GM03348 (cell line): ENCODE measurements around the gene DMXL2.
A peak's percentile ranks its signal among the peaks of the same experiment; 100 is the strongest.
"Not testable (repeated sequence)": the region's sequence is repeated elsewhere in the genome, so short reads cannot be mapped to it uniquely, and the experiment has no call there.

Source experiments
- DNase-seq: peaks from one replicate; pipeline ENCODE4 v3.0.0; 2012; ENCODE audit warnings: low spot score

DMXL2 gene

DNA sequence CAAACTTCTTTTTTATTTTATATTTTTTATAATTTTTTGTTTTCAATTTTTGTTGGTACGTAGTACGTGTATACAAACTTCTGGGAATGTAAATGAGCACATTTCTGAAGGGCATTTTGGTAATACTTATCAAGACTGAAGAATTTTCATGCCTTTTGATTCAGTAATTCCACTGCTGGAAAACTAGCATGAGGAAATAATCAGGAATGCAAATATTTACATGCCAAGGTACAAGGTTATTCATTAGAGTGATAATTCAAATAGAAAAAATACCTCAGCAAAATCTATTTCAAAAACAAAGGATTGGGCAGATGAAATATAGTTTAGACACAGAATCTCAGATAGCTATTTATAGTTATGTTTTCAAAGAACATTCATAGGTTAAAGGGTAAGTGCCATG, 128.7 kb downstream of the DMXL2 start:
- DNase-seq, result no peak

DNA sequence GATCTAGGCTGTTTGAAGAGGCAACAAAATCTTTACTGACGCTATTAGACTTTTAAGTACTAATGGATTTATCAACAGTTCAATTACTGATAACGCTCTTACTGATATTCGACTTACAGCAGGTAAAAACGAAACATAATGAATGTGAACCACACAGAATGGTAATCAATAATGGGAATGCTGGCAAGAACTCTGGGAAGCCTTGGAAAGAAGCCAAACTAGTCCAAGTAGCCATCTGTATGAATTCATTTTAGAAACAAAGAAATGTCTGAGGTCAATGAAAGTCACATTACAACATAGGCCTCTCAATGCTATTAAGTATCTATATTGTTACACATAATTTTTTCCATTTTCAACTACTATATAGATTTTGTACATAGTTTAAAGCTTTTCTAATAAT, 130.0 kb downstream of the DMXL2 start:
- DNase-seq, result no peak

DNA sequence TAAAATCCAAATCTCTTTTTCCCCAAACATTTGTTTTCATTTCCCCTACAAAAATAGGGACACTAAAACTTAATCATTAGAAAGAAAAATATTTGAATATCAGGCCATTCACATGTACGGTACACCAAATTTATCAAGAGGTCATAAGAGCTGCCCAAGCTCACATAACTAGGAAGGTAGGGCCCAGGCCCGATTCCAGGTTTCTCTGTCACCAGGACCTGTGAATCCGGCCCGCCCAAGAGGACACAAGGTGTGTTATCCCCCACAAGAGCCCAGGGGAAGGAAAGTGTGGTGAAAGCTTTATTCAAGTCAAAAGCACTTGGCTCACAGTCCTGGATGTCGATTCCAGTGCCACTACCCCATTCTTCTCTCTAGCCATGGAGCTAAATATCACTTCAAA, 130.6 kb downstream of the DMXL2 start:
- no peak for DNase-seq

DNA sequence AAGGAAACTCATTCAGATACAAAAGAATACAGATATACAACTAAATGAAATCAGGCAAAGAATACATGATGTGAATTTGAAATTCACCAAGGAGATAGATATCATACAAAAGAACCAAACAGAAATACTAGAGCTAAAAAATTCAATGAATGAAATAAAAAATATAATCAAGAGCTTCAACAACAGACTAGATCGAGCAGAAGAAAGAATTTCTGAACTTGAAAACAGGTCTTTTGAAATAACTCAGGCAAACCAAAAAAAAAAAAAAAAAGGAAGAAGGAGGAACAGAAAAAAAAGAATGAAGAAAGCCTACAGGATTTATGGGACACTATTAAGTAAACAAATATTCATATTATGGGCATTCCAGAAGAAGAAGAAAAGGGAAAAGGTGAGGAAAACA, 137.8 kb downstream of the DMXL2 start:
- DNase-seq, result no peak

DNA sequence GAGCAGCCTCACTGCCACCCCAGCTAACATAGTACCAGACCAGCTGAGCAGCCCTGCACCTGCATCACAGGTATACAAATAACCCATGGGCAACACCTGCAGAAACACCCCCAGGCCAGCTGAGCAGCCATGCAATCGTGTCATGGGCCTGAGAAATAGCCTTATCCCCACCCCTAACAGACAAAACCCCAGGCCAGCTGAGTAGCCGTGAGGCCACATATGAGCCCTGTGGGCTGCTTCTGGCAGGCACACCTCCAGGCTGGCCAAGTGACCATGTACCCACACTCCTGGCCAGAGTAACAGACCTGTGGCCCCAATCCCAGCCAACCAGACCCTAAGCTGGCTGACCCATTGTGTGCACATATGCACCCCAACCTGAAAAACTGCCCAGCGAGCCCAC, 138.6 kb downstream of the DMXL2 start:
- no peak for DNase-seq

DNA sequence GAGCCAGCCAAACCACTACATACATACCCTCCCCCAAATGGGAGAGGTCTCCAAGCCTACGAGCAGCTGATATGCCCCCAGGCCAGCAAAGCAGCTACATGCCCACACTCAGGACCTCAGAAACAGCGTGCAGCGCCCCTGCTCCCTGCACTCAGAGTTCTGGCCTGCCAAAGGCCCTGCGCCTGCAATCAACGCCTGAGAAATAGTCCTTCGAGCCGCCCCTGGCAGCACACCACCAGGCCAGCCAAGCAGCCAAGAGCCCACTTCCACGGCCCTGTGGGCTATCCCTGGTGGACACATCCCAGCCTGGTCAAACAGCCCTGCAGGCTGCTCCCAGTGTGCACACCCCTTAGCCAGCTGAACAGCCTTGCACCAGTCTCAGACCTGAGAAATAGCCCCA, 139.1 kb downstream of the DMXL2 start:
- DNase-seq, result no peak

DNA sequence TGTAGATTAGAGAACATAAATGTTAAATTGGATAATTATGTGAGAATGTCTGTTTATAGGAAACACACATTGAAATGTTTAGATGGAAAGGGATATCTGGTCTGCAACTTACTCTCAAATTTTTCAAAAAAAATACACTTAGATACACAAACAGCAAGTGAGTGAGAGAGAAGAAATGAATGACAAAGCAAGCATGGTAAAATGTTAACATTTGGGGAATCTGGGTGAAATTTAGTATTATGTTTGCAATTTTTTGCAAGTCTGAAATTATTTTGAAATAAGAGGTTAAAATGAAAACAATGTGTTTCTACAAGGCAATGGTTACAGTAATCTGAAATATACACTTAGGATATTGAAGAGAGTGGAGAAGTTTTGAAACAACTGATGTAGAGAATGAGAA, 146.8 kb downstream of the DMXL2 start:
- DNase-seq, result no peak

DNA sequence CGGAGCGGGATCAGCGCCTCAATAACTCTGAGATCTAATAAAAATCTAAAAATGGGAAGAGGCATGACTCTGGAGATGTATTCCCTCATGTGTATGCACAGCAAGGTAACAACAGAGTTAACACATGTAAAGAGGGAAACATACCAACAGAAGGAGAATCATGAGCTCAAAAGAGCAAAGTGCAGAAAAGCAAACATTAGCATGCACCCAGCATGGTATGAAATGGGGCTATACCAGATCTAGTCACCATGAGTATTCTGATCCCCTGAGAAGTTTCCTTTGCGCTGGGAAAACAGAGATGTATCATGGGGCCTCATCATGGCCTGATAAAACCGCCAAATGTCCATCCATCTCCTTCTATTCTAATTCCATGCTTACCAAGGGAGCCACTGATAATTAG, 152.1 kb downstream of the DMXL2 start:
- no peak for DNase-seq

DNA sequence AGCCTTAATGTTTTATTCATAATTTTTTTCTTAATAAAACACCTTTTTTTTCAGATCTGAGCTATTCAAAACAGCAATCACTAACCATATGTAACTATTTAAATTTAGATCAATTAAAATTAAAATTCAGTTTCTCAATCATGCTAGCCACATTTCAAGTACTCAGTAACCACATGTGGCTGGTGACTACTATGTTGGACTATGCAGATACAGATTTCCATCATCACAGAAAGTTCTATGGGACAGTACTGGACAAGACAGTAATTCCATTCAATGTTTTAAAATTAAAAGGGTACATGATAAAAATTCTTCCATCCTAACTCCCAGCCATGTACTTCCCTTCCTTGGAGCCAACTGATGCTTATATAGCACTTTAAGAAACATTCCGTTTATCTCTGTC, 161.8 kb downstream of the DMXL2 start:
- peak; percentile 10 for DNase-seq

DNA sequence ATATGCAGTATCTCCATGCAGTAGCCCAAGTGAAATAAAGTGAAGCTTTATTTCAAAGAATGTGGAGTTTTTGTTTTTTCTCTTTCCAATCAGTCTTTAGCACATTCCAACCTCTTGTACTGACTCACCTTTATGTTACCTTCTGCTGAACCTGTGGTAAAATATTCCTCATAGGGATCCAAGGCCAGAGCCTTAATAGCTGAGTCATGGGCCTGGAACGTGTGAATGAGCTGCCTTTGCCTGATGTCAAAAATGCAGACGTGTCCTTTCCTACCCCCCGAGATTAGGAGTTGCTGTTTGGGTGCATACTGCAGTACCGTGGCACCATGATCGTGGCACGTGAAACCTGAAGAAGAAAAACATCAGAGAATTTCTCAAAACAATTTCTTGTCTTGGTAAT, 172.6 kb downstream of the DMXL2 start:
- DNase-seq, result no peak

DNA sequence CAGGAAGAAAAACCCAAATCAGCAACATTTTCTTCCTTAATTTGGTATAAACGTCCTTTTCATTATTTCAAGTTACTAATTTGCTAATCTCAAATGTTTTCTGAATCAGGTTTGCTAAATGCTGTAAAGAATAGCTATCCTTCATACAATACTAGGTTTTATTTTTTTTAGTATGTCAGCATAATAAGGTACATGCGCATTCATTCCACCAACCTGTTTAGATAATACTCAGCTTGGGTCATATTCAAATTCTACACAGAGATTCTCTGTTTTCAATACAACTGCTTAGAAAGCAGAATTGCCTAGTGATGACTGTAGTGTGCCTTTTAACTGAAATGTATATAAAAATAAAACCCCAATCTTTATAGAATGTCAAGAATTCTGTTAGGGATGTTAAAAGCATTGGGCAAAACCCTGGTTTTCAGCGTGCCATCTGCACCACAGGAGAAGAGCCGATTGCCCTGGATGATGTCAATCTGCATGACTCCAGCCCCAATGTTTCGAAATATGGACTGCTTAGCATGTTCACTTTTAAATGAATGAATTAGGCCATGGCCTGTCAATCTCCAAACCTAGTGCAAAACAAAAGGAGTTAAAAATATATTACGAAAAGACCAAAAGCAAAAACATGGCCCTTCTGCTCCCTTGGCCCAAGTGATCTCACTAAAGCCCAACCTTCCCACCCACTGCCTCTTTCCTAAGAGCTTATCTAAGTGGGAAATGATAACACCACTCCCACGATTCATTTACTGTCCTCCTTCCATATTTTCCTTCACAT, 173.8 kb downstream of the DMXL2 start:
- no peak for DNase-seq

DNA sequence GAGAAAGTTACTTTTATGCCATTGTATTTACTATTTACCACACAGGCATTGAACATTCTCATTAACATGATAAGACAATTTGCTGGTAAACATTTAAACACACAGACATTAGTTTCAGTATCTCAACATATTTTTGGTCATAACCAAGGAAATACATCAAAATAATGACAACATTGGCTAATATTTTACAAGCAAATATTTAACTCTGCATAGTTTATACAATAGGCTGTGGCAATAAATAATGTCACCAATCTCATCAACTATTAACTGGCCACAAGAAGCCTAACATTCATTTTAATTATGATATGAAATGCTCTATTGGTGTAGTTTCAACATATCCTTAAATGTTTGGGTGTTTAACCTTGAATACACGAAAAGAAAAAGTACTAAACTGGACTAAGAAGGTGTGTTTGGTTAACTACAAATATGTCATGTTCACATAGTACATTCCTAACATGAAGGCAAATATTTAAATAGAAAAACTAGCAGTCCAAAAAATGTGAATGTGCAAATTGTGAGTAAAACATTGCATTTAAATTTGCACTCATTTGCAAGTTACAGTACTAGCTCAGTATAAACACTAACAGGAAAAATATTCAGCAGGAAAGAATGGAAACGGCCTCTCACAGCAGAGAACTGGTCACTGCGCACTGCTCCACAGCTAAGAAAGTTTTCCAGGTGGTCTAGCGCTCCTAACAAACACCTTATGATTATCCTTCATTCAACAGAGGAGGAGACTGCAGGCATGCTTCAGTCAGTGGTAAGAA, 174.5 kb downstream of the DMXL2 start:
- DNase-seq, result no peak

DNA sequence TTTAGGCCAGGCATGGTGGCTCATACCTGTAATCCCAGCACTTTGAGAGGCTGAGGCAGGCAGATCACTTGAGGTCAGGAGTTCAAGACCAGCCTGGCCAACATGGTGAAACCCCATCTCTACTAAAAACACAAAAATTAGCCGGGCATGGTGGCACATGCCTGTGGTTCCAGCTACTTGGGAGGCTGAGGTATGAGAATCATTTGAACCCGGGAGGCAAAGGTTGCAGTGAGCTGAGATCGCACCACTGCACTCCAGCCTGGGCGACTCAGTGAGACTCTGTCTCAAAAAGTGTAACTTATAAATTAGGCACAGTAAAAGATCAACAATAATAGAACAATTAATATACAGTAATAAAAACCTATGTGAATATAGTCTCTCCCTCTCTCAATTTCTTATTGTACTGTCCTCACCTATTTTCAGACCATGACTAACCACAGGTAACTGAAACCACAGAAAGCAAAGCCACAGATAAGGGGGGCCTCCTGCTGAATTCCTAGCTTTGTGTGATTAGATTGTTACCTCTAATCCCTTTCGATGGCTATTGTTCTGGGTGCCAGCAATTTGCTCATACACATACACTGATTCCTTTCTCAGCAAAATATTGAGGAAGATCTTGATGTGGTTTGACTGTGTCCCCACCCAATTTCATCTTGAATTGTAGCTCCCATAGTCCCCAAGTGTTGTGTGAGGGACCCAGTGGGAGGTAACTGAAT, 176.4 kb downstream of the DMXL2 start:
- DNase-seq, result not testable (repeated sequence)

DNA sequence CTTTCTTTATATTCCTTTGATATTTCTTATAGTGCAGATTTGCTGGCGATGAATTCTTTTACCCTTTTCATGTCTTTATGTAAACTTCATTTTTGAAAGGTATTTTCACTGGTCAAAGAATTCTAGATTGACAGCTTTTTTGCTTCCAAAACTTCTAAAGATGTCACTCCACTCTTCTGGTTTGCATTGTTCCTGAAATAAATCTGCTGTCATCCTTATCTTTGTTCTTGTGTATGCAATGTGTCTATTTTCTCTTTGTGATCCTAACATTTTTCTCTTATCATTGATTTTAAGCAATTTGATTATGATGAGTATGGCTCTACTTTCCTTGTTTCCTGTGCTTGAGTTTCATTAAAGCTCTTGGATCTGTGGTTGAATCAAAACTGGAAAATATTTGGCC, 177.8 kb downstream of the DMXL2 start:
- no peak for DNase-seq

DNA sequence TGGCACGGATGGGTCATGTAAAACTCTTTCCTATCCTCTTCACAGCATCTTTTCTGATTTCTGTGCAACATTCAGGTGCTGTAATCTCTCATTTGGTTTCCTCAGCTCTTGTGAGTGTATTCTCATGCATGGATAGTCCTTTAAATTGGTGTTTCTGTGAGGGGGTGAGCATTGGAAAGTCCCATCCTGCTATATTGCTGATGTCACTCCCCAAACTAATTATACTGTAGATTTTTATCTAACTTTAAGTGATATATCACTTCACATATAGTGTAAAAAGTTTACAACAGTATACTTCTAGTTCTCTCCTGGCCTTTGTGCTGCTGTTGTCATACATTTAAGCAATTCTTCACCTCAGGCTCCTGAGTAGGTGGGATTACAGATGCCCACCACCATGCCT, 178.5 kb downstream of the DMXL2 start:
- DNase-seq, result no peak

DNA sequence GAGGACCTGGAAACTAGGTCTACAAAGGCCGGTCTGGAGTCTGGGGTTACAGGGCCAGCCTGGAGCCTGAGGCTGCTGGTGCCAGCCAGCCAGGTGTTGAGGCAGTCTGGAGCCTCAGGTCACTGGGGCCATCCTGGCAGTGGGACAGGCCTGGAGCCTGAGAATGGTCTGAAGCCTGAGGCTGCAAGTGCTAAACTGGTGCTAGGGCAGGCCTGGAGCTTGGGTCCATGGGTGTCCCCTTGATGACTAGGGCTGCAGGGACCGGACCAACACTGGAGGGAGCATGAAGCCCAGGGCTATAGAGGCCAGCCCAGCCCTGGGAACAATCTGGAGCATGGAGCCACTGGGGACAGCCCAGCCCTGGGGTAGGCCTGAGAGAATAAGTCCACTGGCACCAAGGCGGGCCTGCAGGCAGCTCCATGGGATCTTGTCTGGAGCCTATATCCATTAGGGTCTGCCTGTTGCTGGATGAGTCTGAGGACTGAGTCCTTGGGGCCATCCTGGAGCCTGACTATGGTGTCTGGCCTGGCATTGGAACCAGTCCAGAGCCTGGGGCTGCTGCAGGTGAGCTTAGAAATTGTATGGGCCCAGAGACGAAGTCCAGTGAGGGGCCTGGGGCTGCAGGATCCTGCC, 179.2 kb downstream of the DMXL2 start:
- DNase-seq, result no peak

DNA sequence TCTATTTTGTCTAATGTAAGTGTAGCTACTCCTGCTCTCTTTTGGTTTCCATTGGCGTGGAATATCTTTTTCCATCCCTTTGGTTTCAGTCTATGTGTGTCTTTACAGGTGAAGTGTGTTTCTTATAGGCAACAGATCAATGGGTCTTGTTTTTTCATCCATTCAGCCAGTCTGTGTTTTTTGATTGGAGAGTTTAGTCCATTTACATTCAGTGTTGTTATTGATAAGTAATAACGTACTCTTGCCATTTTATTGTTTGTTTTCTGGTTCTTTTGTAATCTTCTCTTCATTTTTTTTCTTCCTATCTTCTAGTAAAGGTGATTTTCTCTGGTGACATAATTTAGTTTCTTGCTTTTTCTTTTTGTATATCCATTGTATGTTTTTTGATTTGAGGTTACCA, 184.0 kb downstream of the DMXL2 start:
- no peak for DNase-seq

DNA sequence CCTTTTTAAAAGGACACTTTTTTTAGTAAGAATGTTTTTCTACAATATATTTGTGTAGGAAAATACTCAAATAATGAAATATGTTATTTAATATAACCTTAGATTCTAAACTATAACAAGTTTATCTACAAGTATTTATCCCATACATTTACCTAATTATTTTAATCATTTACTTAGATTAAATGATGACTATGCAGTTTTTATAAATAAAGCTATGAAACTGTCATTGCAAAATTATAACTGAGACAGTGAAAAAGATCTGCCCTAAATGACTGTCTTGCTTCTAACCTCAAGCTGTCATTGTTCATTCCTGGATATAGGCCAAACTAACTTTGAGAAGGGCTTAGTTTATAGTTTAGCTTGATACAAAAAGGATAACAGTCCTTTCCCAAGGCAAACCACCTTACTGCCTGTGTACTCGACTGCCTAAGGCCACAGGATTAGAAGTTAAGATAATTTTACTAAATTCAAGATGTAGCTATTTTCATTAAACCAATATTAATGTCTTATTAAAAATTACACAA, 197.0 kb downstream of the DMXL2 start:
- no peak for DNase-seq

DNA sequence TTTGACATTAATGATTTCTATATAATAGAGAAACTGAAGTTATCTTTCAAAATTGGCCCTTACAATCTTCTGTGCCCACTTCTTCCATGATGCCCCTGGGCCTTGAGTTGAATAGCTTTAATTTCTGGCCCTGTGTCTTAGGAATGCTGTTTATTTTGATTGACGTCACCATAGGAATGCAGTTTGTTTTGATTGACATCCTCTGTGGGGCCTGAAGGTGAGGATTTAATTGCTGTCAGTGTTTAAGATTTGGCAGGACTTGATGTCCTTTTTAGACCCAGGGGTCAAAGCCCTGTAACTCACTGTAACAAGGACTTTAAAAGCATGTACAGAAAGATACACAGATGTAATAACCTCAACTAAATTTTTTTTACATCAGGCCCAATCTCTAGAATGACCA, 197.8 kb downstream of the DMXL2 start:
- no peak for DNase-seq

DNA sequence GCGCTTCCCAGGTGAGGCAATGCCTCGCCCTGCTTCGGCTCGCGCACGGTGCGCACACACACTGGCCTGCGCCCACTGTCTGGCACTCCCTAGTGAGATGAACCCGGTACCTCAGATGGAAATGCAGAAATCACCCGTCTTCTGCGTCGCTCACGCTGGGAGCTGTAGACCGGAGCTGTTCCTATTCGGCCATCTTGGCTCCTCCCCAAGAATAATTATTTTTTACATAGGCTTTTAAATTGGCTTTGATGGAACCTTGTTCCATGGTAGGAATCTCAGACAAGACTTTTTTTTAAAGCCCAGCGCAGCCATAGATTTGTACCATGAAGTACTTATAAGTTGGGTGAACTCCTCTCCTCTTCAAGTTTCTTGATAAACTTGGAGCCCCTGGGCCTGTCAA, 199.5 kb downstream of the DMXL2 start:
- DNase-seq, result not testable (repeated sequence)

DNA sequence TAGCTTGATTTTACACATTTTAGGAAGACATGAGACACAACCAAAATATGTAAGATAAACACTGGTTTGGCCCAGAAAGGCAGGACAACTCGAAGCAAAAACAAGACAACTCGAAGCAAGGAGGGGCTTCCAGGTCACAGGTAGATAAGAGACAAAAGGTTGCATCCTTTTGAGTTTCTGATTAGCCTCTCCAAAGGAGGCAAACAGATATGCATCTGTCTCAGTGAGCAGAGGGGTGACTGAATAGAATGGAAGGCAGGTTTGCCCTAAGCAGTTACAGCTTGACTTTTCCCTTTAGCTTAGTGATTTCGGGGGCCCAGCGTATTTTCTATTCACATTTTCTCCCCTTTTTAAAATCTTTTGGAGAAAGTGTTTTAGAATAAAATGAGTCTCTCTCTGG, 206.4 kb downstream of the DMXL2 start:
- DNase-seq, result no peak

DNA sequence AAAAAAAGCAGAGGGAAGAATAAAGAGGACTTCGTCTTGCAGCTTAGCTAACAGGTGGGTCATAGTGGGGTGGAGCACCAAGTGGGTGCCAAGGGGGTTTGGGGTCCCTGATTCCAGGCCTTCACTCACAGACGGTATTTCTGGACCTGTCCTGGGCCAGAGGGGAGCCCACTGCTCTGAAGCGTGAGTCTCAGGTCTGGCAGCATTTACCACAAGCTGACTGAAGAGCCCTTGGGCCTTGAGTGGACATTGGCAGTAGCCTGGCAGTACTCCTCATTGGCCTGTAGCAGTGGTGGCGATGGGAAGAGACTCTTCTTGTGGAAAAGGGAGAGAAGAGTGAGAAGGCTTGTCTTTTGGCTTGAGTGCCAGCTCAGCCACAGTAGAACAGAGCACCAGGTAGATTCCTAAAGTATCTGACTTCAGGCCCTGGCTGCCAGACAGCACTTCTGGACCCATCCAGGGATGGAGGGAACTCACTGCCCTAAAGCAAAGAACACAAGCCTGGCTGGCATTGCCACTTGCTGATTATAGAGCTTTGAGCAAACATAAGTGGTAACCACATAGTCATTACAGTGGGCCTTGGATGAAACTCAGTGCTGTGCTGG, 208.2 kb downstream of the DMXL2 start:
- DNase-seq, result no peak
